A673 (cell line): ENCODE measurements around the gene ACVR2B. TPM values are rescaled to one million over a fixed set of nuclear protein-coding genes. Genes with fewer than 3 reads are reported as not detected.

Experiments
- BruUV-seq: library from RNA; stranded (reverse); fragments of 400-500 nt; replicated peaks from 2 replicates; lab custom pipeline; 2021; lab: Mats Ljungman, UMichigan
- CTCF ChIA-PET: fragments of 300-600 bp; sonication (Branson Sonifier 250); formaldehyde crosslinking; loops from one replicate; lab custom pipeline; 2022; ENCODE audit warnings: antibody characterized with exemption; lab: Charles Lee
- POLR2A ChIA-PET: fragments of 300-600 bp; sonication (Branson Sonifier 250); formaldehyde crosslinking; loops from one replicate; lab custom pipeline; 2022; ENCODE audit warnings: antibody characterized with exemption; ENCODE audit not compliant: low non-redundant PET; lab: Charles Lee
- DNase-seq: peaks from one replicate; pipeline ENCODE4 v3.0.0-alpha.2; 2015; ENCODE audit warnings: low spot score
- H3K27ac ChIP-seq: fragments of 200-600 bp; sonication (generic); 2 replicates; pipeline ENCODE4 v1.5.1; 2016; ENCODE audit warnings: mixed run types, low read depth, mild to moderate bottlenecking, mixed read lengths, antibody characterized with exemption, low read length; ENCODE audit not compliant: poor library complexity, severe bottlenecking
- H3K27me3 ChIP-seq: fragments of 200-600 bp; sonication (generic); replicated peaks from 2 replicates; pipeline ENCODE4 v1.6.1; 2017; ENCODE audit warnings: mixed run types, low read depth, mild to moderate bottlenecking, mixed read lengths, antibody characterized with exemption, low read length; ENCODE audit not compliant: insufficient read depth, poor library complexity
- H3K36me3 ChIP-seq: fragments of 200-600 bp; sonication (generic); 2 replicates; pipeline ENCODE4 v1.6.1; 2016; ENCODE audit warnings: mixed run types, mild to moderate bottlenecking, mixed read lengths, antibody characterized with exemption, low read length; ENCODE audit not compliant: insufficient read depth, poor library complexity, severe bottlenecking
- H3K4me1 ChIP-seq: fragments of 200-600 bp; sonication (generic); 2 replicates; pipeline ENCODE4 v1.6.1; 2017; ENCODE audit warnings: mixed run types, mild to moderate bottlenecking, mixed read lengths, antibody characterized with exemption, low read length; ENCODE audit not compliant: insufficient read depth, poor library complexity, severe bottlenecking
- H3K4me3 ChIP-seq: fragments of 200-600 bp; sonication (generic); 2 replicates; pipeline ENCODE4 v1.5.1; 2016; ENCODE audit warnings: low read depth, mixed run types, mild to moderate bottlenecking, mixed read lengths, low read length; ENCODE audit not compliant: poor library complexity, severe bottlenecking
- H3K9me3 ChIP-seq: fragments of 200-600 bp; sonication (generic); 2 replicates; pipeline ENCODE4 v1.6.1; 2016; ENCODE audit warnings: mixed run types, low read depth, mild to moderate bottlenecking, mixed read lengths, antibody characterized with exemption, low read length; ENCODE audit not compliant: poor library complexity, severe bottlenecking
- CTCF ChIP-seq: fragments of 300-800, 200-600 bp; sonication (generic); conservative IDR thresholded peaks from 2 replicates; pipeline ENCODE4 v1.5.1; 2017; ENCODE audit warnings: low read depth, mild to moderate bottlenecking, antibody characterized with exemption, low read length, moderate library complexity, mixed read lengths
- EZH2 ChIP-seq: fragments of 200-600 bp; sonication (generic); IDR thresholded peaks from 2 replicates; pipeline ENCODE4 v1.6.1; 2017; ENCODE audit warnings: borderline replicate concordance, low read depth, mild to moderate bottlenecking, mixed read lengths, antibody characterized with exemption, low read length; ENCODE audit not compliant: poor library complexity, severe bottlenecking
- intact Hi-C: fragments of 100-400 bp; cut with micrococcal nuclease; formaldehyde crosslinking; loops from one replicate; pipeline ENCODE4 v1.10.0; 2022; ENCODE audit not compliant: unreplicated experiment
- total RNA-seq: library from RNA; stranded (reverse); gene quantifications from 2 replicates; pipeline ENCODE4 v1.2.3, GENCODE V29; 2021

The ACVR2B gene
- total RNA-seq, 1 experiment from 2014 or later, result 6.4 TPM

GRCh38 chr3:38480093-38480445, 26.4 kb downstream of the ACVR2B start:
- H3K4me3 ChIP-seq, result no peak overlapping the region
- H3K27me3 ChIP-seq, result no peaks in the 10 kb centered on the region
- H3K27ac ChIP-seq, result no peak overlapping the region
- intact Hi-C loops, result loop anchor here (5.0 kb wide), 2 partner anchors 133 to 363 kb away; partner anchors contain the start of gene XYLB
- no TSS peak for BruUV-seq
- no peaks in the 10 kb centered on the region for H3K9me3 ChIP-seq
- ChIA-PET CTCF (interaction anchor here (0.9 kb wide), 1 partner anchor 131 kb away, joined by 3 read pairs; no protein-coding TSS in a partner anchor), POLR2A (no interaction called here)
- no peak for DNase-seq
- H3K36me3 ChIP-seq, result peaks cover 11% of the 10 kb centered on the region
- TF ChIP-seq CTCF (no peak), EZH2 (no peak)
- H3K4me1 ChIP-seq, result no peaks in the 10 kb centered on the region

- intact Hi-C loops, result loop anchor here (5.0 kb wide), 2 partner anchors 134 to 364 kb away; partner anchors contain the start of gene XYLB
- TF ChIP-seq CTCF, result no peak
- TF ChIP-seq EZH2, result no peak
- Histone ChIP-seq H3K4me3 (no peak overlapping the region), H3K27me3 (no peaks in the 10 kb centered on the region), H3K27ac (no peak overlapping the region), H3K9me3 (no peaks in the 10 kb centered on the region), H3K36me3 (peaks cover 11% of the 10 kb centered on the region), H3K4me1 (no peaks in the 10 kb centered on the region)
- CTCF ChIA-PET, result no interaction called here
- POLR2A ChIA-PET, result no interaction called here
- BruUV-seq, result no TSS peak
- DNase-seq, result no peak
These were observed 27.2 kb downstream of the ACVR2B start for GRCh38 chr3:38480930-38481329.

GRCh38 chr3:38482951-38483350, 29.3 kb downstream of the ACVR2B start:
- peaks cover 11% of the 10 kb centered on the region for H3K36me3 ChIP-seq
- intact Hi-C loops, result loop anchor here (5.0 kb wide), 2 partner anchors 136 to 366 kb away; partner anchors contain the start of gene XYLB
- DNase-seq, result no peak
- H3K27ac ChIP-seq, result no peak overlapping the region
- TF ChIP-seq EZH2 (no peak), CTCF (no peak)
- H3K4me3 ChIP-seq, result no peak overlapping the region
- BruUV-seq, result no TSS peak
- H3K9me3 ChIP-seq, result no peaks in the 10 kb centered on the region
- no peaks in the 10 kb centered on the region for H3K27me3 ChIP-seq
- CTCF ChIA-PET, result no interaction called here
- no peaks in the 10 kb centered on the region for H3K4me1 ChIP-seq
- POLR2A ChIA-PET, result no interaction called here
